Suprapubic skin (tissue), 4 donors: ENCODE results near the gene IFT74. TPM values are rescaled to one million over a fixed set of nuclear protein-coding genes. Genes with fewer than 3 reads are reported as not detected.

ENCODE experiments used
- DNase-seq, 2 donors: peaks; one replicate each; pipeline ENCODE4 v3.0.0-alpha.2; 2019; ENCODE audit warnings: low spot score in 2 of 2
- H3K27ac ChIP-seq: fragments of 200-600 bp; sonication (generic); one replicate; pipeline ENCODE4 v1.5.1; 2019
- H3K27me3 ChIP-seq: fragments of 200-600 bp; sonication (generic); one replicate; pipeline ENCODE4 v1.5.1; 2019
- H3K36me3 ChIP-seq: fragments of 200-600 bp; sonication (generic); one replicate; pipeline ENCODE4 v1.5.1; 2019
- H3K4me1 ChIP-seq: fragments of 200-600 bp; sonication (generic); one replicate; pipeline ENCODE4 v1.5.1; 2019
- H3K4me3 ChIP-seq: fragments of 200-600 bp; sonication (generic); one replicate; pipeline ENCODE4 v1.5.1; 2019; ENCODE audit warnings: mild to moderate bottlenecking
- H3K9me3 ChIP-seq: fragments of 200-600 bp; sonication (generic); one replicate; pipeline ENCODE4 v1.5.1; 2019
- EP300 ChIP-seq: sonication (generic); formaldehyde crosslinking; IDR thresholded peaks from one replicate; pipeline ENCODE4 v1.6.1; 2017; ENCODE audit warnings: antibody characterized with exemption
- POLR2A ChIP-seq, 2 donors: fragments of 450-650 bp; IDR thresholded peaks; one replicate each; pipeline ENCODE4 v1.6.1; 2017; ENCODE audit warnings: antibody characterized with exemption in 2 of 2, mild to moderate bottlenecking in 2 of 2, moderate library complexity in 2 of 2
- POLR2AphosphoS5 ChIP-seq, 3 donors: sonication (generic); formaldehyde crosslinking; IDR thresholded peaks; one replicate each; pipeline ENCODE4 v1.6.1; 2017; ENCODE audit warnings: antibody characterized with exemption in 3 of 3
- WGBS: methylation state at CpG from one replicate; pipeline ENCODE4 v1.1.5; 2018; 5-methylcytosine and 5-hydroxymethylcytosine counted together
- total RNA-seq, 4 donors: library from RNA; depleted of rRNA; stranded (reverse); fragments of >200 nt; gene quantifications; one replicate each; pipeline ENCODE4 v1.1.0, GENCODE V29; 2016
- TF ChIP-seq, protein P1 (sequence below), 2 donors: fragments of 200-600 bp in 1 of 2; fragments of 450-650 bp in 1 of 2; sonication (generic) in 1 of 2; IDR thresholded peaks; one replicate each; pipeline ENCODE4 v1.5.1; 2016 to 2019; ENCODE audit warnings: antibody characterized with exemption in 2 of 2, mild to moderate bottlenecking in 1 of 2, moderate library complexity in 1 of 2

IFT74 gene
- total RNA-seq, 4 donors from 2014 or later = 8.2 to 19.4 (median 11.1) TPM

DNA sequence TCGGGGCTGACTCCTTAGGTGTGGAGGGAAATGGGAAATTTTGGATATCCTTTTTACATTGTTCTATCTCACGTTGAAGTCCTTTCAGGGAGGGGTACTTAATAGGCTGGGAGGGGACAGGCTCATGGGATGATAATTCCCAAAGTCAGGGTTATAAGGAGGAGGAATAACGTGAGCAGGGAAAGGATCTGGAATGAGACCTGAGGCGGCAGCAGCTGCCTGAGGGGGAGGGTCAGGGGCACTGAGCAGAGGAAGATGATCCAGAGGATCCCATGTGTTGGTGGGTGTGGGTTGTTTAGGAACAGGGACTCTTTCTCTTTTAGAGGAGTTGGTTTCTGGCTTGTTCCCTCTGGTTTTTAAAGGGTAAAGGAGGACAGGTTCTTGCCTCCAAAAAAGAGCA, 18.7 kb downstream of the IFT74 start:
- TF ChIP-seq POLR2AphosphoS5 (IDR thresholded peaks at IDR 0.05) = no peak
- TF ChIP-seq, protein P1, sequence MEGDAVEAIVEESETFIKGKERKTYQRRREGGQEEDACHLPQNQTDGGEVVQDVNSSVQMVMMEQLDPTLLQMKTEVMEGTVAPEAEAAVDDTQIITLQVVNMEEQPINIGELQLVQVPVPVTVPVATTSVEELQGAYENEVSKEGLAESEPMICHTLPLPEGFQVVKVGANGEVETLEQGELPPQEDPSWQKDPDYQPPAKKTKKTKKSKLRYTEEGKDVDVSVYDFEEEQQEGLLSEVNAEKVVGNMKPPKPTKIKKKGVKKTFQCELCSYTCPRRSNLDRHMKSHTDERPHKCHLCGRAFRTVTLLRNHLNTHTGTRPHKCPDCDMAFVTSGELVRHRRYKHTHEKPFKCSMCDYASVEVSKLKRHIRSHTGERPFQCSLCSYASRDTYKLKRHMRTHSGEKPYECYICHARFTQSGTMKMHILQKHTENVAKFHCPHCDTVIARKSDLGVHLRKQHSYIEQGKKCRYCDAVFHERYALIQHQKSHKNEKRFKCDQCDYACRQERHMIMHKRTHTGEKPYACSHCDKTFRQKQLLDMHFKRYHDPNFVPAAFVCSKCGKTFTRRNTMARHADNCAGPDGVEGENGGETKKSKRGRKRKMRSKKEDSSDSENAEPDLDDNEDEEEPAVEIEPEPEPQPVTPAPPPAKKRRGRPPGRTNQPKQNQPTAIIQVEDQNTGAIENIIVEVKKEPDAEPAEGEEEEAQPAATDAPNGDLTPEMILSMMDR (IDR thresholded peaks at IDR 0.05) = no peak
- TF ChIP-seq POLR2A (IDR thresholded peaks at IDR 0.05) = no peak
- no peak for TF ChIP-seq EP300
- 76% methylated on average over 4 of the region's 4 CpGs for WGBS
- Histone ChIP-seq H3K36me3 (peaks cover 10% of the 10 kb centered on the region), H3K4me3 (no peak overlapping the region), H3K27me3 (no peaks in the 10 kb centered on the region), H3K27ac (no peak overlapping the region), H3K4me1 (no peaks in the 10 kb centered on the region), H3K9me3 (no peaks in the 10 kb centered on the region)
- DNase-seq = no peak

DNA sequence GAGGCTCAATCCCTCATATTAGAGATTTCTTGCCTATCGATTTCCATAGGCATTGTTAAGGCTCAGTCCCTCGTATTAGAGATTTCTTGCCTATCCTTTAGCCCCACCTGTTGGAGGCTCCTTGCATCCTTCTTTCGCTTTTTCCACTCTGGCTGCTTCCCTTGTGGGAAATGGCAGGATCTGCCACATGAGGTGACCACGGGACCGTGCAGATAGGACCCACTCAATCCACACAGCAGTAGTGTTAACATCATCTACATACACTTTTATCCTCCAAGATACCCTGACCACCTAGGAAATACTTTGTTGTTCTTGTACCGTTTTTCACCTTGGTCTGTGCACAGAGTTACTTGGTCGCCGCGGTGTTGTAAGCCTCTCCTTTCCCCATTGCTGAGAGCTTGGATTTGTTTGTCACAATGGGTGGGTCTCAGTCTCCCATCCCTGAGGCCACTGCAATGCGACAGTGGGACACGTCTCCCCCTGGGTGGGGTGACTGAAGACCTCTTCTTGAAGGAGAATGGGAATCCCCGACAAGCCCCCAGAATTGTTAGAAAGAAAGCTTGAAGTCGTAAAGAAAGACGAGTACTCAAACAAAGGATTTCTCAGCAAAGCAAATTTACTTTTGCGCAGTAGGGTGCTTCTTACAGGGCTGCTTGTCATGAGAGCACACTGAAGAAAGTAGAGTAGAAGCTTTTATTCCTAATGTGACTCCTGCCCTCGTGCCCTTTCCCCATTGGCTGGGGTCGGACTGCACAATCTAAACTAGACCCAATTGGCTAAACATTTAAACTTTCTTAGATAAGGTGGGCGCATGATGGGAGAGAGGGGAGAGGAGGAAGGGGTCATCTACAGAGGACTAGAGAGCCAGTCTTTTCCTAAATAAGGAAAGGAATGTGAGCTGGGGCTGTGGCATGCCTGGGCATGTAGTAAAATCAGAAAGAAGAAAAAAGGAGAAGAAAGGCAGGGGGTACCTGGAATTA, 19.8 kb downstream of the IFT74 start:
- WGBS = 89% methylated on average over 18 of the region's 18 CpGs
- Histone ChIP-seq H3K9me3 (no peaks in the 10 kb centered on the region), H3K4me1 (no peaks in the 10 kb centered on the region), H3K27ac (no peak overlapping the region), H3K4me3 (no peak overlapping the region), H3K36me3 (peaks cover 13% of the 10 kb centered on the region), H3K27me3 (no peaks in the 10 kb centered on the region)
- TF ChIP-seq POLR2A (IDR thresholded peaks at IDR 0.05) = no peak
- TF ChIP-seq, protein P1 (IDR thresholded peaks at IDR 0.05) = peak in 1 of 2 donors; percentile 18
- DNase-seq = no peak

DNA sequence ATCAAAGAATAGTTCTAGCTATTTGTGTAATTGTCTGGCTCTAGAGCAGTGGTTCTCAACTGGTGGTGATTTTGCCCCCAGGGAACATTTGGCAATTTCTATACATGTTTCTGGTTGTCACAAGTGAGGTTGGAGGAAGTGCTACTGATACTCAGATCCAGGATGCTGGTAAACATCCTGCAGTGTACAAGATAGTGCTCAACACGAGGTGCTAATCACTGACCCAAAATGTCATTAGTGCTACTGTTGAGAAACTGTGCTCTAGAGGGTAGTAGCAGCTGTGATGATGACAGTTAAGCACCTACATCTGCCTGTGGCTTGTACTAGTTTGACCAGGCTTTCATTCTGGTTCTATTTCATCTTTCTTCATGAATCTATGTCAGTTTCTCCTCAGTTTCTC, 27.1 kb downstream of the IFT74 start:
- no peaks in the 10 kb centered on the region for H3K4me1 ChIP-seq
- H3K27me3 ChIP-seq = no peaks in the 10 kb centered on the region
- H3K4me3 ChIP-seq = no peak overlapping the region
- DNase-seq = no peak
- H3K9me3 ChIP-seq = no peaks in the 10 kb centered on the region
- TF ChIP-seq POLR2AphosphoS5 (IDR thresholded peaks at IDR 0.05) = no peak
- TF ChIP-seq POLR2A (IDR thresholded peaks at IDR 0.05) = no peak
- TF ChIP-seq, protein P1 (IDR thresholded peaks at IDR 0.05) = no peak
- TF ChIP-seq EP300 = no peak
- peaks cover 41% of the 10 kb centered on the region for H3K36me3 ChIP-seq
- 67% methylated on average over 1 of the region's 1 CpG for WGBS
- H3K27ac ChIP-seq = no peak overlapping the region

DNA sequence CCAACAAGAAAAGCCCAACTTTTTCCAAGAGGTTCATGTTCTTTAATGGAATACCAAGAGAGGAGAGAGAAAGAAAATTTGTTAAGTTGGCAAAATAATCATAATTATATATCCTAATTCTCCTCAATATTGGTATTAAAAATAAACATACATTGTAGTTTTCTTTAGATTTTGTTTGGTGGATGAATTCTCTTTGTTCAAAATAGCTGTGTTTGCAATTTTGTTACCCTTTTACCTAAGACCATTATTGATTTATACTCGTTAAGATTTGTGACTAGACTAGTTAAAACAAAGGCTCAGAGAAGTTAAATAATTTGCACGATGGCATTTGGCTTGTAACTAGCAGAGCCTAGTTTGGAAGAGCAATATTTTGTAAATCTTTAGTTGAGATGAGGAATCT, 39.6 kb downstream of the IFT74 start:
- H3K4me3 ChIP-seq = no peak overlapping the region
- DNase-seq = no peak
- H3K27ac ChIP-seq = no peak overlapping the region
- H3K4me1 ChIP-seq = no peaks in the 10 kb centered on the region
- no peaks in the 10 kb centered on the region for H3K9me3 ChIP-seq
- no peaks in the 10 kb centered on the region for H3K27me3 ChIP-seq
- H3K36me3 ChIP-seq = peaks cover 13% of the 10 kb centered on the region
- TF ChIP-seq POLR2A (IDR thresholded peaks at IDR 0.05) = no peak
- TF ChIP-seq, protein P1 (IDR thresholded peaks at IDR 0.05) = no peak
- no peak for TF ChIP-seq POLR2AphosphoS5 (IDR thresholded peaks at IDR 0.05)
- no peak for TF ChIP-seq EP300
- 94% methylated on average over 2 of the region's 2 CpGs for WGBS

DNA sequence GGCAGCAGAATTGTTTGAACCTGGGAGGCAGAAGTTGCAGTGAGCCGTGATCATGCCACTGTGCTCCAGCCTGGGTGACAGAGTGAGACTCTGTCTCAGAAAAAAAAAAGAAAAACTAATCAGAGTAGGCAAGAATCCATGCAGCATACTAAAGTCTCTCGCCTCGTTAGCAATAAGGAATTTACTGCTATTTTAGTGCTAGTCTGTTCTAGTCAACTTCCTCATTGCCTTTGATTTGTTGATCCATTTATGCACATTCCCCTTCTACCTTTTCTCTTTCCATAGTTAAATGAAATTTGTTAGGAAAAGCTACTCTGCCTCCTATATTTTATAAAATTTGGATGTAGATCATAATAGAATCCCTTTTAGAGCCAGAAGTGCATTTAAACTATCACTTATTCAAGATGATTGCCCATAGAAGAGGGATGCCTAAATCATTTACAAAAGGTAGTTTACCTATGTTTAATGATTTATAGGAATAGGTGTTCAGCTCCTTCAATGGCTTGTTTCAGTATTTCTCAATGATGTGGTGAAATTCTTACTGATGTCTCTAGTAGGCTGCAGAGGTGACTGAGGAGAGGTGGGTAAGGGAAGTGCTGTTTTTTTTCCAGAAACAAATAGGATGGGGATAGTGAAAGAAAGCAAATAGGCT, 47.3 kb downstream of the IFT74 start:
- H3K9me3 ChIP-seq = no peaks in the 10 kb centered on the region
- TF ChIP-seq EP300 (no peak), POLR2A (IDR thresholded peaks at IDR 0.05) (no peak), POLR2AphosphoS5 (IDR thresholded peaks at IDR 0.05) (no peak)
- TF ChIP-seq, protein P1 (IDR thresholded peaks at IDR 0.05) = no peak
- 94% methylated on average over 3 of the region's 3 CpGs for WGBS
- H3K4me3 ChIP-seq = no peak overlapping the region
- H3K27me3 ChIP-seq = no peaks in the 10 kb centered on the region
- no peak for DNase-seq
- no peaks in the 10 kb centered on the region for H3K4me1 ChIP-seq
- H3K36me3 ChIP-seq = peaks cover 3% of the 10 kb centered on the region
- H3K27ac ChIP-seq = no peak overlapping the region
